GM19035 (cell line): ENCODE results near the gene LAMP1.
"Not testable (repeated sequence)": the region's sequence is repeated elsewhere in the genome, so short reads cannot be mapped to it uniquely, and the experiment has no call there.

Source experiments
- ATAC-seq: cut with Tn5 transposase; IDR thresholded peaks from one replicate; pipeline ENCODE4 v1.9.1; 2021; ENCODE audit not compliant: unreplicated experiment

Gene LAMP1

DNA sequence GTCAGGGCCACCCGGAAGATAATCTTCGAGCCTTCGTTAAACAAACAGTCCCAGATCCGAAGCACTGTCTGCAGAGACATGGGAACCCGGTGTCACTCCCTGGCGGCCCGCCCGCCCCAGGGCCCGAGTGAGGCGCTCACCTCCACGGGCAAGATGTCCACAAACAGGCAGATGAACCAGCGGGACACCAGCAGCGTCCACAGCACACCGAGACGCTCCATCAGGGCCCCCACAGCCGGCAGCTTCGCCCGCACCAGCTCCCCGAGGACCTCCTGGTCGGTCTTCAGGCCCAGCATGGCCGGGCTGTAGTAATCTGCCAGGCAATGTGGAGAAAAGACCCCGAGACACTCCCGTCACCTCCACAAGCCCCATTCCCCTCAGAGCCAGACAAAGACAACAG, 28.7 kb downstream of the LAMP1 start:
- no peak for ATAC-seq

- ATAC-seq: no peak
These were observed 30.3 kb downstream of the LAMP1 start for GRCh38 chr13:113327391-113327765.

GRCh38 chr13:113327766-113328471, 30.9 kb downstream of the LAMP1 start:
- no peak for ATAC-seq

- no peak for ATAC-seq
These were observed 31.8 kb downstream of the LAMP1 start for GRCh38 chr13:113328851-113329250.

GRCh38 chr13:113329656-113330312, 32.7 kb downstream of the LAMP1 start:
- no peak for ATAC-seq

DNA sequence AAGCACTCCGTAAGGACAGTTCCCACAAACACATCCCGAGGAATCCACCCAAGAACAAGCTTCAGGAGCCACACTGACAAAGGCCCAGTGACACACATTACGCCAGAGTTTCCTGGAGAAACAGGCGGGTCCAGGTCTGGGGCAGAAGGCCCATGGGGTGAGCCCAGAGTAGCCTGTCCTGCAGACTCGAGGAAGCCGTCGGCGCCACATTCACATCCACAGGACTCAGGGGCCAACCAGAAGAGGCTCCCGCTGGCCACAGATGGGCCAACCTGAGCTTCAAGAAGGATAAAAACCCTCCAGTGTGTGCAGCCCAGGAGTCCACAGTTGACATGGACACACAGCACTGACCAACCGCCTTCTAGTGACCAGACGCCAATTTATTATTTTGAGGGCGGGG, 35.6 kb downstream of the LAMP1 start:
- ATAC-seq: no peak

DNA sequence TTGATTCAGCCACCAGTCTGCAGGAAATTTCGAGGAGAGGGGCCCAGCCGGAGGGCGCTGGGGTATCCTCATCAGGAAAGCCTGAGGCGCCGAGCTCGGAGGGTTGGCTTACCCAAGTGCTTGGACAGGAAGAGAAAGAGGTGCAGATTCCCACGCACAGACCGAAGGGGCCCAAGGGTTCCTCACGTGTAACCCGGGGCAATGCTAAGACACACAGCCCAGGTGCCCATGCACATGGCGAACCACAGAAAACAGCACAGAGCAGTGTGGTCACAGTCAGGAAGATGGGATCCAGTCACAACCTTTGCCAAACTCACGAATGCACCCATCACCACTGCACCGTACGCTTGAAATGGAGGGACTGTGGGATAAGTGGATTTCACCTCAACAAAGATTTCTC, 36.0 kb downstream of the LAMP1 start:
- no peak for ATAC-seq

GRCh38 chr13:113337556-113337955, 40.5 kb downstream of the LAMP1 start:
- ATAC-seq: no peak

- no peak for ATAC-seq
These were observed 40.9 kb downstream of the LAMP1 start for GRCh38 chr13:113337976-113338375.

- ATAC-seq: no peak
These were observed 41.4 kb downstream of the LAMP1 start for GRCh38 chr13:113338451-113338850.

DNA sequence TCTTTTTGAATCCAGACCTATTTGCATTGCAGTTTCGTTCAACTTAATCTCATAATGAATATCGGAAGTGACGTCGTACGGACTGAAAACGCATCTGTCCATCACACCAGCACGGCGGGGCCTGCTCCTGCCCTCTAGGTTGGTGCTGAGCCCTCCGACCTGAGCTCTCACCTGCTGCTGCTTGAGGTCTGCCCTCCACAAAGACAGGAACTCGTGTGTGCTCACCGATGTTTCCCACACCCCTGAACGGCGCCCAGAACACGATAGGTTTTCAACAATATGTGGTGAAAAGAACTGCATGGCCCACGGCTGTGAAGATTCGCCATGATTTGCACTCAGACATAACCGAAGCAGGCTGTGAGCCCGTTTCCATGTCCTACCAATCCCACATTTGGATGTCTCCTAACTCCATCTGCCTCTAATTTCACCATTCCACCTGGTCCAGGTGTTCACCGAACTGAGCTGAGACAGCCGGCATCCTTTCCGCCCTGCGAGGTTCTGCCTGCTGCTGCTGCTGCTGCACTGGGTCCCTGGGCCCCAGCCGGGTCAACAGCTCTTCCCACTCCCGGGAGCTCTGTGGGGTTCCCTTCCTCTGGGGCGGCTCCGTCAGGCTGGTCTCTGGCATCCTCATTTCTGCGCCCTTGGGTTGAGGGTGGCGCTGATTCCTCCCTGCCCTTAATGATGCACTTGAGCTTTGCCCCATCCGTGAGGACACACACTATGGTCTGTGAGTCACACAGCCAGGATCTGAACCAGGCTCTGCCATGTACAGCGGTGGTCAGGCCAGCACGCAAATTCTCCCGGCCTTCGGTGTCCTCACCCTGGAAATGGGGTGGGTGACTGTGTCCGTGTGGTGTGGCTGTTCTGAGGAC, 46.0 kb downstream of the LAMP1 start:
- ATAC-seq: no peak

DNA sequence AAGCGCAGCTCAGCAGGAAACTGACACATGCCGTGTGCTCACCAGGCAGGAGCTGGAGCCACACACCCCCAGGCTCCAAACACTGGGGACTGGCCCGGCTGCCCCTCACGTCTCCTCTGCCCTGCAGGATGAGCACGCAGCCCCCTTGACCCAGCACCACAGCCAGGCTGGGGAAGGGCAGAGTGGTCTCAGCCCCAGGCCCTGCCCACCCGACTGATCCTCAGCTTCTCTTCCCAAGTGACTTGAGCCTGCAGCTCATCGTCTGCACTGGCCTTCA, 46.6 kb downstream of the LAMP1 start:
- ATAC-seq: no peak

GRCh38 chr13:113345486-113345885, 48.4 kb downstream of the LAMP1 start:
- no peak for ATAC-seq

DNA sequence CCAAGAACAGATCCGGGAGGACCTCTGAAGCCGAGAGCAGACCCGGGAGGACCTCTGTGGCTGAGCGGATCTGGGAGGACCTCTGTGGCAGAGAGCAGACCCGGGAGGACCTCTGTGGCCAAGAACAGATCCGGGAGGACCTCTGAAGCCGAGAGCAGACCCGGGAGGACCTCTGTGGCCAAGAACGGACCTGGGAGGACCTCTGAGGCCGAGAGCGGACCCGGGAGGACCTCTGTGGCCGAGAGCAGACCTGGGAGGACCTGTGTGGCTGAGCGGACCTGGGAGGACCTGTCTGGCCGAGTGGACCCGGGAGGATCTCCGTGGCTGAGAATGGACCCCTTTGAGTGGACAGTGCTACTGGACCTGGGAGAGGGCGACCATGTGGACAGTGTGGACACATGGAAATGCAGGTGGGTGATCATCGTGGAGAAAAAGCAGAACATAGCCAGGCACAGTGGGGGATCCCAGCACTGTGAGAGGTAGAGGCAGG, 50.7 kb downstream of the LAMP1 start:
- ATAC-seq: not testable (repeated sequence)

DNA sequence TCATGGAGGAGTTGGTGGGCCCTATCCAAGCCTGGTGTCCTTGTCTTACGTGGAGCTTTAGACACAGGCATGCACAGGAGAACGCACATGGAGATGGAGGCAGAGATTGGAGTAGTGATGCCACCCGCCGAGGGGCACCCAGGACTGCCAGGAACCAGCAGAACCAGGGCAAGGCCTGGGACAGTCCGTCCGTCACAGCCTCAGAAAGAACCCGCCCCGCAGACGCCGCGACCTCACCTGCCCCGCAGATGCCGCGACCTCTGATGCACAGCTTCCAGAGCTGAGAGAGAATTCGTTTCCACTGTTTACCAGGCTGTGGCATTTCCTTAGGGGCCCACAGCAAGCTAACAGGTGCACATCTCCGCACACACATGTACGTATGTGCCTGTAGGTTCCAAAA, 51.6 kb downstream of the LAMP1 start:
- ATAC-seq: no peak

- no peak for ATAC-seq
These were observed 52.0 kb downstream of the LAMP1 start for GRCh38 chr13:113349050-113349449.

DNA sequence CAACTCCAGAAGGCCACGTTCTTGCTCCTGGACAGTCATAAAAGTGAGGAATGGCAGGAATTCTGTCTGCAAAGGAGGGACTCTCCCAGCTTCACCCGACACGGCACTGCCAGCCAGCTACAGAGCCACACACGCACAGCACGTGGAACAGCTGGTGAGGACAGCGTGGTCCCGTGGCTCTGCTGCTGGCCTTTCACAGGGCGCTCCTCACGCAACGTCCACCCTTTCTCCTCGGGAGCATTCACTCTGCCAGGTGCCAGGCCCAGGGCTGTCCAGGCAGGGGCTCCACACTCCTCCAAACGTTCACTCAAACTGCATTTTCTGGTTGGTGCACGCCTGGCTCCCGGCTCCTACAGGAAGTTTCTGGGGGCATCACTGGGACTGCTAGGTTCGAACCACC, 52.5 kb downstream of the LAMP1 start:
- no peak for ATAC-seq

- ATAC-seq: no peak
These were observed 53.3 kb downstream of the LAMP1 start for GRCh38 chr13:113350065-113350937.

DNA sequence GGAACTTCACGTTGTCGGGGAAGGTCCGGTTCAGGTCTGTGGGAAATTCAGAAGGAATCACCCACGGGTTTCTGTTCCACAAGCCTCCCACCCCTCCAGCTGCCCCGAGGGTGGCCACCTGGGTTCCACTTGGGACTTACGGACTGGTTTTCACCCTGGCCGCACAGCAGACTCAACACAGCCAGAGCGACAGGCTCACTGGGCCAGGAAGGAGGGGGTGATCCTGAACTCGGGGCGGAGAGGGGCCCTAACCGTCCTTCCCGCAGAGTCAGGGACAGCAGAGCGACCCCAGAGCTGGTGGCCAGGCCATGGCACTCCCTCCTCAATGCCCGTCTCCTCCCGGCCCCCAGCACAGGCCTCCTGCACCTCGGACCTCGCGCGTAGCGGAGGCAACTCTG, 53.9 kb downstream of the LAMP1 start:
- no peak for ATAC-seq

GRCh38 chr13:113351514-113352026, 54.5 kb downstream of the LAMP1 start:
- no peak for ATAC-seq

DNA sequence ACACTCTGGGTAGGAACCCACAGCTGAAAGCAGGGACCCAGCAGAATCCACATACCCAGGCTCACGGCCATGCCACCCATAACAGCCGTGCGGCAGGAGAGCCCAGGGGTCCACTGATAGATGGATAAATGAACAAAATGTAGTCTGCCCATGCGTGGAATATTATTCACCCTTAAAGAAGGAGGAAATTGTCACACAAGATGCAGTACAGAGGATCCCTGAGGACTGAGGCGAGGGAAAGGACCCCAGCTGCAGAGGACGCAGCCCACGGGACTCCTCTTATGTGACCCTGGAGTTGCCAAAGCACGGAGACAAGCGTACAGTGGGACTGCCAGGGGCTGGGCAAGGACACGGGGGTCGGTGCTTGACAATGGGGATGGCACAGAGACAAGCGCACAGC, 56.2 kb downstream of the LAMP1 start:
- ATAC-seq: no peak
